Tibial nerve (tissue), 4 donors: ENCODE results near the gene UGT1A1. TPM values are rescaled to one million over a fixed set of nuclear protein-coding genes. Genes with fewer than 3 reads are reported as not detected.

Experiments
- DNase-seq, 2 donors: peaks; one replicate each; pipeline ENCODE4 v3.0.0-alpha.2; 2019; ENCODE audit warnings: low spot score in 2 of 2
- H3K27ac ChIP-seq, 4 donors: fragments of 200-600 bp; sonication (generic) in 3 of 4; one replicate each; pipeline ENCODE4 v1.5.1; 2017 to 2019; ENCODE audit warnings: mild to moderate bottlenecking in 1 of 4
- H3K27me3 ChIP-seq, 2 donors: fragments of 200-600 bp; sonication (generic) in 1 of 2; one replicate each; pipeline versions ENCODE4 v1.5.1 to v1.6.0; 2017 to 2019
- H3K36me3 ChIP-seq, 3 donors: fragments of 200-600 bp; sonication (generic); one replicate each; pipeline ENCODE4 v1.5.1; 2018 to 2019
- H3K4me1 ChIP-seq, 4 donors: fragments of 200-600 bp; sonication (generic) in 3 of 4; one replicate each; pipeline ENCODE4 v1.5.1; 2017 to 2019
- H3K4me3 ChIP-seq, 4 donors: fragments of 200-600 bp; sonication (generic) in 3 of 4; one replicate each; pipeline ENCODE4 v1.5.1; 2017 to 2019; ENCODE audit warnings: mild to moderate bottlenecking in 1 of 4, moderate library complexity in 1 of 4
- H3K9me3 ChIP-seq, 4 donors: fragments of 200-600 bp; sonication (generic) in 3 of 4; one replicate each; pipeline ENCODE4 v1.5.1; 2017 to 2019
- EP300 ChIP-seq, 2 donors: sonication (generic); formaldehyde crosslinking; IDR thresholded peaks; one replicate each; pipeline ENCODE4 v1.6.1; 2017; ENCODE audit warnings: antibody characterized with exemption in 2 of 2, mild to moderate bottlenecking in 1 of 2
- POLR2A ChIP-seq, 2 donors: fragments of 450-650 bp; IDR thresholded peaks; one replicate each; pipeline ENCODE4 v1.6.1; 2017; ENCODE audit warnings: antibody characterized with exemption in 2 of 2, mild to moderate bottlenecking in 2 of 2, moderate library complexity in 2 of 2
- WGBS, 2 donors: methylation state at CpG; one replicate each; pipeline ENCODE4 v1.1.5; 2018; 5-methylcytosine and 5-hydroxymethylcytosine counted together
- total RNA-seq, 4 donors: library from RNA; depleted of rRNA; stranded (reverse); fragments of >200 nt; gene quantifications; one replicate each; pipeline ENCODE4 v1.1.0, GENCODE V29; 2016
- TF ChIP-seq, protein P1 (sequence below), 5 experiments: fragments of 200-600 bp in 3 of 5; fragments of 450-650 bp in 2 of 5; sonication (generic) in 3 of 5; IDR thresholded peaks; one replicate each; pipeline ENCODE4 v1.5.1; 2016 to 2019; ENCODE audit warnings: antibody characterized with exemption in 5 of 5, mild to moderate bottlenecking in 3 of 5, moderate library complexity in 2 of 5

Gene UGT1A1
- total RNA-seq, 4 donors from 2014 or later: not detected

- no peak overlapping the region for H3K27ac ChIP-seq
- H3K27me3 ChIP-seq: no peaks in the 10 kb centered on the region
- H3K4me3 ChIP-seq: no peak overlapping the region
- WGBS, 2 donors: 73 to 90% methylated on average over 3 of the region's 3 CpGs
- H3K9me3 ChIP-seq: no peaks in the 10 kb centered on the region
- H3K4me1 ChIP-seq: no peaks in the 10 kb centered on the region
- H3K36me3 ChIP-seq: no peaks in the 10 kb centered on the region
- DNase-seq: no peak
- no peak for TF ChIP-seq EP300 (IDR thresholded peaks at IDR 0.05)
- TF ChIP-seq, protein P1, sequence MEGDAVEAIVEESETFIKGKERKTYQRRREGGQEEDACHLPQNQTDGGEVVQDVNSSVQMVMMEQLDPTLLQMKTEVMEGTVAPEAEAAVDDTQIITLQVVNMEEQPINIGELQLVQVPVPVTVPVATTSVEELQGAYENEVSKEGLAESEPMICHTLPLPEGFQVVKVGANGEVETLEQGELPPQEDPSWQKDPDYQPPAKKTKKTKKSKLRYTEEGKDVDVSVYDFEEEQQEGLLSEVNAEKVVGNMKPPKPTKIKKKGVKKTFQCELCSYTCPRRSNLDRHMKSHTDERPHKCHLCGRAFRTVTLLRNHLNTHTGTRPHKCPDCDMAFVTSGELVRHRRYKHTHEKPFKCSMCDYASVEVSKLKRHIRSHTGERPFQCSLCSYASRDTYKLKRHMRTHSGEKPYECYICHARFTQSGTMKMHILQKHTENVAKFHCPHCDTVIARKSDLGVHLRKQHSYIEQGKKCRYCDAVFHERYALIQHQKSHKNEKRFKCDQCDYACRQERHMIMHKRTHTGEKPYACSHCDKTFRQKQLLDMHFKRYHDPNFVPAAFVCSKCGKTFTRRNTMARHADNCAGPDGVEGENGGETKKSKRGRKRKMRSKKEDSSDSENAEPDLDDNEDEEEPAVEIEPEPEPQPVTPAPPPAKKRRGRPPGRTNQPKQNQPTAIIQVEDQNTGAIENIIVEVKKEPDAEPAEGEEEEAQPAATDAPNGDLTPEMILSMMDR (IDR thresholded peaks at IDR 0.05): no peak
Observed at GRCh38 chr2:233817361-233817911, 57.4 kb downstream of the UGT1A1 start.

DNA sequence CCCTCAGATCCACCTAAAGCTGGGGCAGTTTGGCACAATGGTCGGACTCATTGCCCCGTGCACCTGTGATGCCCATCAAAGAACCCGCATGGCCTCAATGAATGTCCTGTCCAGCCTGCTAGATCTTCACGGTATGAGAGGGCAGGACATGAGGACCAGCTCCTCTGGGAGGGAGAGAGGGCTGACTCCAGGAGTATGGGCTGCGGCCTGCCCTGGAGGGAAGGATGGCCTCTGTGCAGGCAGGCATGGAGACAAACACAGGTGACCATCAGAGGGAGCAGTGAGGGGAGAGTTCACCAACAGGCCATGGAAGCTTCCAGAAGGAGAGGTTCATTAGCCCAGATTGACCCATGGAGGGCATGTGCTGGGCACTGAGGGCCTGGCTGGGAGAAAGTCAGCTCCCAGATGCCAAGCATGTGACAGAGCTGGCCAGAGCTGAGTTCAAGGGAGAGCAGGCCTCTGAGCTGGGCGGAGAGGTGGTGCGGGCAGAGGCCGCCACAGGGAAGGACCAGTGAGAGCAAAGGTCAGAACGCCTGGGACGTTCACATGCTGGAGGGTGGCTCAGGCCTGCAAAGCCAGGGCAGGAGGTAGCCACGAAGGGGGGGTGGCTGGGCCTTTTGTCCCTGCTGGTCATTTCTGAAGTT, 58.0 kb downstream of the UGT1A1 start:
- no peaks in the 10 kb centered on the region for H3K4me1 ChIP-seq
- H3K36me3 ChIP-seq: no peaks in the 10 kb centered on the region
- DNase-seq: no peak
- H3K27me3 ChIP-seq: no peaks in the 10 kb centered on the region
- no peak overlapping the region for H3K4me3 ChIP-seq
- no peaks in the 10 kb centered on the region for H3K9me3 ChIP-seq
- WGBS, 2 donors: 90% methylated on average over 11 of the region's 11 CpGs
- no peak overlapping the region for H3K27ac ChIP-seq
- TF ChIP-seq, protein P1 (IDR thresholded peaks at IDR 0.05): no peak
- TF ChIP-seq POLR2A (IDR thresholded peaks at IDR 0.05) (no peak), EP300 (IDR thresholded peaks at IDR 0.05) (no peak)

GRCh38 chr2:233818639-233819621, 58.9 kb downstream of the UGT1A1 start:
- Histone ChIP-seq H3K36me3 (no peaks in the 10 kb centered on the region), H3K27ac (no peak overlapping the region), H3K9me3 (no peaks in the 10 kb centered on the region), H3K27me3 (no peaks in the 10 kb centered on the region), H3K4me3 (no peak overlapping the region), H3K4me1 (no peaks in the 10 kb centered on the region)
- DNase-seq: no peak
- 75 to 81% methylated on average over 14 to 17 of the region's 17 CpGs for WGBS, 2 donors
- TF ChIP-seq EP300 (IDR thresholded peaks at IDR 0.05) (no peak), POLR2A (IDR thresholded peaks at IDR 0.05) (no peak)
- TF ChIP-seq, protein P1 (IDR thresholded peaks at IDR 0.05): no peak

- no peak overlapping the region for H3K4me3 ChIP-seq
- WGBS, 2 donors: 80 to 83% methylated on average over 11 to 15 of the region's 18 CpGs
- TF ChIP-seq EP300 (IDR thresholded peaks at IDR 0.05): no peak
- TF ChIP-seq, protein P1 (IDR thresholded peaks at IDR 0.05): no peak
- no peak for TF ChIP-seq POLR2A (IDR thresholded peaks at IDR 0.05)
- DNase-seq: no peak
- H3K9me3 ChIP-seq: no peaks in the 10 kb centered on the region
- no peaks in the 10 kb centered on the region for H3K4me1 ChIP-seq
- H3K27me3 ChIP-seq: no peaks in the 10 kb centered on the region
- no peak overlapping the region for H3K27ac ChIP-seq
- H3K36me3 ChIP-seq: no peaks in the 10 kb centered on the region
Observed at GRCh38 chr2:233819884-233820773, 60.1 kb downstream of the UGT1A1 start.
